HG03139 (cell line): ENCODE results near the gene INPP5A.
"Not testable (repeated sequence)": the region's sequence is repeated elsewhere in the genome, so short reads cannot be mapped to it uniquely, and the experiment has no call there.

Experiments
- ATAC-seq: cut with Tn5 transposase; IDR thresholded peaks from one replicate; pipeline ENCODE4 v1.9.1; 2021; ENCODE audit not compliant: unreplicated experiment

The INPP5A gene

GRCh38 chr10:132748545-132749370 lies 211.2 kb downstream of the INPP5A start:
- ATAC-seq: no peak

DNA sequence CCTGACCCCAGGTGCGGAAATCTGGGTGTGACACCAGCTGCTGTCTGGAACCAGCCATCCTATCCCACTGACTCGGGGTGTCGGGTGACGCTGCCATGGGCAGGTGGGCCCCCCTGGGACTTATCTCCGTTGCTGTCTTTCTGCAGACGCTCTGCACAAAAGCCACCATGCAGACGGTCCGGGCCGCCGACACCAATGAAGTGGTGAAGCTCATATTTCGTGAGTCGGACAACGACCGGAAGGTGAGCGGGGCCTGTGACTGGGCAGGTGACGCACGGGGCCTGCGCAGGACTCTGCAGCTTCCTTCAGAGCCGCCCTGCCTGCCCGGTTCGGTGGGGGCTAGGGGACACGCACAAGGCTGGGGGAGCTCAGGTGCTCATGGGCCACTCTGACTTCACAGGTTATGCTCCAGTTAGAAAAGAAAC lies 211.8 kb downstream of the INPP5A start:
- ATAC-seq: no peak

- no peak for ATAC-seq
Measured at GRCh38 chr10:132750936-132751335, 213.3 kb downstream of the INPP5A start.

DNA sequence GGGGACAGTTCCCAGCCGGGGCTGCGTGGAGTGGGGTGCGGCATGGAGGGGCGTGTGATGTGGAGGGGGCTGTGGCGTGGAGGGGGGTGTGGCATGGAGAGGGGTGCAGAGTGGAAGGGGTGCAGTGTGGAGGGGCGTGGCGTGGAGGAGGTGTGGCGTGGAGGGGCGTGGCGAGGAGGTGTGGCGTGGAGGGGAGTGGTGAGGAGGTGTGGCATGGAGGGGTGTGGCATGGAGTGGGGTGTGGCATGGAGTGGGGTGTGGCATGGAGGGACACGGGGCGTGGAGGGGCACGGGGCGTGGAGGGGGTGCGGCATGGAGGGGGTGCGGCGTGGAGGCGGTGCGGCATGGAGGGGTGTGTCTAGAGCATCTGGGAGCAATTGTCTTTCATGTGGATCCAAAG lies 214.8 kb downstream of the INPP5A start:
- ATAC-seq: no peak

- ATAC-seq: no peak
Measured at GRCh38 chr10:132752961-132753360, 215.4 kb downstream of the INPP5A start.

GRCh38 chr10:132753596-132753995 lies 216.0 kb downstream of the INPP5A start:
- ATAC-seq: no peak

- ATAC-seq: no peak
Measured at GRCh38 chr10:132754071-132754470, 216.5 kb downstream of the INPP5A start.

DNA sequence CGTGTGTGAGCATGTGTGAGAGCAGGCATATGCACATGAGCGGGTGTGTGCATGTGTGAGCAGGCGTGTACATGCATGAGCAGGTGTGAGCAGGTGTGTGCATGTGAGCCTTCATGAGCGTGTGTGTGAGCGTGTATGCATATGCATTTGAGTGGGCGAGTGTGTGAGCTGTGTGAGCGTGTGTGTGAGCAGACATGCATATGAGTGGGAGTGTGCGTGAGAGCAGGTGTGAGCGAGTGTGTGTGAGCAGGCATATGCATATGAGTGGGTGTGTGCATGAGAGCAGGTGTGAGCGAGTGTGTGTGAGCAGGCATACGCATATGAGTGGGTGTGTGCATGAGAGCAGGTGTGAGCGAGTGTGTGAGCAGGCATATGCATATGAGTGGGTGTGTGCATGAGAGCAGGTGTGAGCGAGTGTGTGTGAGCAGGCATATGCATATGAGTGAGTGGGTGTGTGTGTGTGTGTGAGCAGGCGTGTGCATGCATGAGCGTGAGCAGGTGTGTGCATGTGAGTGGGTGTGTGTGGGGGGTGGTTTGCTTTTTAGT lies 217.7 kb downstream of the INPP5A start:
- no peak for ATAC-seq

DNA sequence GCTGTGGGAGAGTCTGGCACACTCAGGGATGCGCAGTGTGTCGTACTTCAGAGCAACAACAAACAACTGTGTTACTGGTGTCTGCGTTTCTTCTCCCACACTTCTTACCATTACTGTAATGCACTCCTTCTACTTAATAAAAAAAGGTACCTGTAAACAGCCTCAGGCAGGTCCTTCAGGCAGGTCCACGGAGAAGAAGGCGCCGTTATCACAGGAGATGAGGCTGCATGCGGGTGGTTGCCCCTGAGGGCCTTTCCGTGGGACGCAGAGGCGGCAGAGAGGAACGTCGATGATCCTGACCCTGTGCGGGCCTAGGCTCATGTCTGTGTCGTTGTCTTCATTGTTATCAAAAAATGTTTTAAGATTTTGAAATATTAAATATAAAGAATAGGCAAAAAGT lies 219.0 kb downstream of the INPP5A start:
- ATAC-seq: no peak

GRCh38 chr10:132757171-132757570 lies 219.6 kb downstream of the INPP5A start:
- ATAC-seq: no peak

GRCh38 chr10:132758865-132759264 lies 221.3 kb downstream of the INPP5A start:
- no peak for ATAC-seq

DNA sequence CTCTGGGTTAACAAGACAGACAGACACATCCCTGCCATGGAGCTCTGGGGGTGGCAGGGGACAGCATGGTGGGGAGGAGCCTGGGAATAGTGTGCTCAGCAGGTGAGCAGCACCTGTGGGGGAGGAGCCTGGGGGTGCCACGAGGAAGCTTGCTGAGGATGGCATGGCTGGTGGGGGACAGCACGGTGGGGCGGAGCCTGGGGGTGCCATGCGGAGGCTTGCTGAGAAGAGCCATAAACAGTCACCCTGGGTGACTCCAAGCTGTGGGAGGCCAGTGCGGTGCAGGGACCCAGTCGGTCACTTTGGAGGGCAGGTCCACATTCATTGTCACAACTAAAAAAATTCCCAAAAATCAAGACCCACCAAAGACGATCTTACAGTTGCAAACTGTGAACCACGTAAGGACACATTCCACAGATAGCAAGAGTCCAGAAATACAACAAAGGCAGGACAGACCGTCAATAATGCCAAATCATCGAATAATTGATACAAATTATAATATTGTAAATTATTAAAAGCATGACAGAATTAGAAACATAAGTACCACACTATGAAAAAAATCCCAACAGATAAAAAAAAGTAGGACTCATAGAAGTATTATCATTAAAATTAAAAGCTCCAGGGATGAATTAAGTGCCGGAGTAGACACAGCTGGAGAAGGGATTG lies 223.9 kb downstream of the INPP5A start:
- ATAC-seq: no peak

- ATAC-seq: no peak
Measured at GRCh38 chr10:132762267-132762666, 224.7 kb downstream of the INPP5A start.

- no peak for ATAC-seq
Measured at GRCh38 chr10:132763545-132763944, 226.0 kb downstream of the INPP5A start.

DNA sequence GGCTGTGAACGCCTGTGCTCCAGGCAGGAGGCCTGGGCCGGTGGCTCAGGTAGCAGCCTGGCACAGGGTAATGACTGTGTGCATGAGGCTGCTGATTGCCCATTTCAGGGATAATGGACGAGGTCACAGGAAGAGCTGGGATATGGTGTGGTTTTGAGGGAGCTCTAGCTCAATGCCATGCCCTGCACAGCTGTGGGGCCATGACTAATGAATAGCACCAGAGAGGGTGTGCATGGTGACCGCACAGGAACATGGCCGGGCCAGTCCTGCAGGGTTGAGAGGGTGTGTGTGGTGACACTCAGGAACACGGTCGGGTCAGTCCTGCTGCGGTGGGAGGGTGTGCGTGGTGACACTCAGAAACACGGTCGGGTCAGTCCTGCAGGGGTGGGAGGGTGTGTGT lies 226.5 kb downstream of the INPP5A start:
- ATAC-seq: no peak

DNA sequence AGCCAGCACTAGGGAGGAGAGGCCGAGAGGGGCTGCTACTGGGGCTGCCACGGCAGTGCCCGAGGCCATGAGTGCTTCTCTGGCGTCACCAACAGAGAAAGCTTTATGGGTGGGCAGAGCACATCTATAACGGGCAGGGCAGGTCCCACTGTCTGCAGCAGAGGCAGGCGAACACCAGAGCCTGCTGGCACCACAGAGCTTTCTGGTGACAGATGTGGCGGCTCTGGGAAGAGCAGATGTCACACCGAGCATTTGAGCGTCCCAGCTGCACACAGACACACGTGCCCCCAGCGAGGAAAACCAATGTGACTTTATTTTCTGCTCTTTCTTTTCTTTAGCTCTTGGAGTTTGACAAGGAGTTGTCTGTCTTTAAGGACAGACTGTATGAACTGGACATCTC lies 227.8 kb downstream of the INPP5A start:
- ATAC-seq: no peak

DNA sequence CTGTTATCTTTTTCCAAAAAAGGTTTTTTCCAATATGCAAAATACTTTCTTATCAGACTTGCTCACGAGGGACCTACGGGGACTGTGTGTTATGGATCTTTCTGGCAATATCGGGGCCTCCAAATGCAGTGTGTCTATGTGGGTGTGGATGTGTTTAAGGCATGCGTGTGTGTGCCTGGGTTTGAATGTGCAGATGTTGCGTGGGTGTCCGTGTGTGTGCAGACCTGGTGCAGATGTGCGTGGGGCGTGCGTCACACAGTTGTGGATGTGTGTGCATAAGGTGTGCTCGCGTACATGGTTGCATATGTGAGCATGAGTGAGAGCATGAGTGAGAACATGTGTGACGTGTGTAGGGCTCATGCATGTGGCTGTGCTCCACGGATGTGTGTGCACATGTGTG lies 228.7 kb downstream of the INPP5A start:
- no peak for ATAC-seq

DNA sequence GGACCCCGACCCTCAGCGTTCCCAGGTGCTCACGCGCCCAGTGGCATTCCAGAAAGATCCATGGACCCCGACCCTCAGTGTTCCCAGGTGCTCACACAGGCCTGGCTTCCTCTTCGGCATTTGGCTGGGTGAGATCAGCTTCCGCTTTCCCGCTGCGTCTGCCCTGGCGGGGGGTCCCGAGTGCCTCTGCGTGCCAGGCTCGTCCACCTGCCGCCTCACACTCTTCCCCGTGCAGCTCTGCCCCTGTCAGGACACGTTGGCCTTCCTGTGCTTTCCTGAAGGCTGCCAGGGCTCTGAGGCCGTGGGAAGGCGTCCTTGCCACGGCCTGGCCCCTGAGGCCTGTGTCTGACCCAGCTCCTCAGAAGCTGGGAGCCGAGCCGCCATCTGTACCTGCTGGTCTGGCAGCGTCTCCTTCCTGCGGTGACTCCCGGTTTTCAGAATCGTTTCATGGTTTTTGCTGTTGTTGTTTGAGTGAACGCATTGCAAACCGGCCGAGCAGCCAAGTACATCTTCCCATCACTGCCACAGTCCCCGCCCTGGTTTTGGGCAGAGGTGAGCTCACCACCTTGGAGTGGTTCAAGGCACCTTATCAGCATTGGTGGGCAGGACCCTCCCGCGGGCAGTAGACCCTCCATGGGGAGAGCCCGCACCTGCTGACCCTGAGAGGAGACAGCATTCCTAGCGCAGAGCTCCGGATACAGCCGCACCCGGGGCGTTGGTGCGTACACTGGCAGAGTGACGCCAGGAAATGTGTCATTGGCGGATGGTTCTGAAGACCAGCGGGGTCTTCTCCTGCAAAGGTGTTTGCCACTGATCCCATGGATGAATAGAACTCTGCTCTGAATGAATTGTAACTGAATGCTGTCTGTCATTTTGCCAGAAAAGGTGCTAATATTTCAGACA lies 231.0 kb downstream of the INPP5A start:
- ATAC-seq: no peak

- no peak for ATAC-seq
Measured at GRCh38 chr10:132770061-132771021, 232.8 kb downstream of the INPP5A start.

DNA sequence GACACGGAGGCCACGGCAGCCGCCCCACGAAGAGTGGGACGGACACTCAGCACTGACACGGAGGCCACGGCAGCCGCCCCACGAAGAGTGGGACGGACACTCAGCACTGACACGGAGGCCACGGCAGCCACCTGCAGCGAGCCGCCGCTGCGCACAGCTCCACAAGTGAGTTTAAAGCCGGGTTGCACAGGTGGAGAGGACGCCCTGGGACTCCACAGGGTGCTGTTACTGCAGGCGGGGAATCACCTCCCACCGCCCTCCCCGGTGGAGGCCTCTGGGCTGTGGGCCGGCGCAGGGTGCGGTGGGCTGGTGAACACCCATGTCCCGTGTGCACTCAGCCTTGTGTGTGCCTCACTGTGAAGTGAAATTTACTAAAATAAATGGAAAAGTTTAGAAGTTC lies 235.2 kb downstream of the INPP5A start:
- ATAC-seq: not testable (repeated sequence)
